Loucy (cell line): Measurements from ENCODE around the gene ZFR2.

ENCODE experiments used
- CTCF ChIP-seq: fragments of 200-600 bp; sonication (generic); conservative IDR thresholded peaks from 2 replicates; pipeline ENCODE4 v1.5.1; 2014; ENCODE audit warnings: mild to moderate bottlenecking, antibody characterized with exemption, low read length
- EZH2phosphoT487 ChIP-seq: fragments of 200-600 bp; IDR thresholded peaks from 2 replicates; pipeline ENCODE4 v1.6.1; 2018; ENCODE audit warnings: antibody characterized with exemption, mild to moderate bottlenecking, moderate library complexity, borderline replicate concordance

GRCh38 chr19:3773814-3774515 lies 94.9 kb downstream of the ZFR2 start:
- TF ChIP-seq CTCF (no peak), EZH2phosphoT487 (no peak)
